C4-2B (cell line): ENCODE results near the gene ITGAD.

Experiments used
- CTCF ChIP-seq: fragments of 450-650 bp; conservative IDR thresholded peaks from 2 replicates; pipeline ENCODE4 v1.5.1; 2017; ENCODE audit warnings: mild to moderate bottlenecking
- ZFX ChIP-seq: fragments of 450-650 bp; IDR thresholded peaks from 2 replicates; pipeline ENCODE4 v1.6.1; 2017

DNA sequence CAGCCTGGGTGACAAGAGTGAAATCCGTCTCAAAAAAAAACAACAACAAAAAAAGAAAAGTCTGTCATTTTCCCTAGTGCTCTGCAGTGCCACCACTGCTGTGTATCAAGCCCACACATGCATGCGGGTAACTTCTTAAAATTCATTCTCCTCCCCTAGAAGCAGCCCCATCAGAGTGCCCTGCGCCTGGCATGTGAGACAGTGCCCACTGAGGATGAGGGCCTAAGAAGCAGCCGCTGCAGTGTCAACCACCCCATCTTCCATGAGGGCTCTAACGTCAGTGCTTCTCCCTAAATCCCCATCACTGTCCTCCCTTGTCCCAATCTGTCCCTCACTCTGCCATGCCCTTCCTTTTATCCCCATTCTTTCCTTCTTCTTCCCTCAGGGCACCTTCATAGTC, 24.8 kb downstream of the ITGAD start:
- no peak for TF ChIP-seq CTCF
- TF ChIP-seq ZFX: no peak
